PFSK-1 (cell line): Measurements from ENCODE around the gene APAF1.

Experiments used
- FOXP2 ChIP-seq: optimal IDR thresholded peaks from 2 replicates; pipeline ENCODE3; 2011; ENCODE audit warnings: borderline replicate concordance, control low read depth, inconsistent platforms; ENCODE audit not compliant: insufficient read depth; ENCODE audit errors: extremely low read length, extremely low read depth
- POLR2AphosphoS5 ChIP-seq: IDR thresholded peaks from 2 replicates; pipeline ENCODE4 v1.6.1; 2012; ENCODE audit warnings: low read depth, mild to moderate bottlenecking, control low read depth, low read length, moderate library complexity
- SIN3A ChIP-seq: IDR thresholded peaks from 2 replicates; pipeline ENCODE4 v1.6.1; 2012; ENCODE audit warnings: mild to moderate bottlenecking, low read length, moderate library complexity, borderline replicate concordance; ENCODE audit not compliant: insufficient read depth
- TAF1 ChIP-seq: IDR thresholded peaks from 2 replicates; pipeline ENCODE4 v1.6.1; 2012; ENCODE audit warnings: low read length, control low read depth, borderline replicate concordance; ENCODE audit not compliant: insufficient read depth
- TF ChIP-seq, protein P1 (sequence below), 2 experiments: IDR thresholded peaks; 2 replicates each; pipeline versions ENCODE4 v1.6.1 to v1.8.0; 2011 to 2012; ENCODE audit warnings: low read depth in 2 of 2, low read length in 2 of 2, control low read depth in 1 of 2, inconsistent platforms in 1 of 2, mild to moderate bottlenecking in 1 of 2, moderate library complexity in 1 of 2; ENCODE audit not compliant: insufficient read depth in 1 of 2

The APAF1 gene

GRCh38 chr12:98698603-98699463, 53.7 kb downstream of the APAF1 start:
- TF ChIP-seq FOXP2 (no peak), TAF1 (no peak), SIN3A (no peak), POLR2AphosphoS5 (no peak)
- TF ChIP-seq, protein P1, sequence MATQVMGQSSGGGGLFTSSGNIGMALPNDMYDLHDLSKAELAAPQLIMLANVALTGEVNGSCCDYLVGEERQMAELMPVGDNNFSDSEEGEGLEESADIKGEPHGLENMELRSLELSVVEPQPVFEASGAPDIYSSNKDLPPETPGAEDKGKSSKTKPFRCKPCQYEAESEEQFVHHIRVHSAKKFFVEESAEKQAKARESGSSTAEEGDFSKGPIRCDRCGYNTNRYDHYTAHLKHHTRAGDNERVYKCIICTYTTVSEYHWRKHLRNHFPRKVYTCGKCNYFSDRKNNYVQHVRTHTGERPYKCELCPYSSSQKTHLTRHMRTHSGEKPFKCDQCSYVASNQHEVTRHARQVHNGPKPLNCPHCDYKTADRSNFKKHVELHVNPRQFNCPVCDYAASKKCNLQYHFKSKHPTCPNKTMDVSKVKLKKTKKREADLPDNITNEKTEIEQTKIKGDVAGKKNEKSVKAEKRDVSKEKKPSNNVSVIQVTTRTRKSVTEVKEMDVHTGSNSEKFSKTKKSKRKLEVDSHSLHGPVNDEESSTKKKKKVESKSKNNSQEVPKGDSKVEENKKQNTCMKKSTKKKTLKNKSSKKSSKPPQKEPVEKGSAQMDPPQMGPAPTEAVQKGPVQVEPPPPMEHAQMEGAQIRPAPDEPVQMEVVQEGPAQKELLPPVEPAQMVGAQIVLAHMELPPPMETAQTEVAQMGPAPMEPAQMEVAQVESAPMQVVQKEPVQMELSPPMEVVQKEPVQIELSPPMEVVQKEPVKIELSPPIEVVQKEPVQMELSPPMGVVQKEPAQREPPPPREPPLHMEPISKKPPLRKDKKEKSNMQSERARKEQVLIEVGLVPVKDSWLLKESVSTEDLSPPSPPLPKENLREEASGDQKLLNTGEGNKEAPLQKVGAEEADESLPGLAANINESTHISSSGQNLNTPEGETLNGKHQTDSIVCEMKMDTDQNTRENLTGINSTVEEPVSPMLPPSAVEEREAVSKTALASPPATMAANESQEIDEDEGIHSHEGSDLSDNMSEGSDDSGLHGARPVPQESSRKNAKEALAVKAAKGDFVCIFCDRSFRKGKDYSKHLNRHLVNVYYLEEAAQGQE (IDR thresholded peaks at IDR 0.05; ENCODE audit: insufficient read depth in 1 of 2, low read depth in 2 of 2, low read length in 2 of 2) = no peak

- TF ChIP-seq, protein P1 (IDR thresholded peaks at IDR 0.05; ENCODE audit: insufficient read depth in 1 of 2, low read depth in 2 of 2, low read length in 2 of 2) = no peak
- no peak for TF ChIP-seq TAF1
Measured at GRCh38 chr12:98699586-98699985, 54.5 kb downstream of the APAF1 start.

- TF ChIP-seq, protein P1 (IDR thresholded peaks at IDR 0.05; ENCODE audit: insufficient read depth in 1 of 2, low read depth in 2 of 2, low read length in 2 of 2) = no peak
- TF ChIP-seq POLR2AphosphoS5 (no peak), TAF1 (no peak), FOXP2 (no peak), SIN3A (no peak)
Measured at GRCh38 chr12:98701166-98701565, 56.1 kb downstream of the APAF1 start.

- TF ChIP-seq, protein P1 (IDR thresholded peaks at IDR 0.05; ENCODE audit: insufficient read depth in 1 of 2, low read depth in 2 of 2, low read length in 2 of 2) = no peak
- TF ChIP-seq POLR2AphosphoS5 = no peak
- no peak for TF ChIP-seq FOXP2
- no peak for TF ChIP-seq SIN3A
- TF ChIP-seq TAF1 = no peak
Measured at GRCh38 chr12:98709022-98709421, 63.9 kb downstream of the APAF1 start.

DNA sequence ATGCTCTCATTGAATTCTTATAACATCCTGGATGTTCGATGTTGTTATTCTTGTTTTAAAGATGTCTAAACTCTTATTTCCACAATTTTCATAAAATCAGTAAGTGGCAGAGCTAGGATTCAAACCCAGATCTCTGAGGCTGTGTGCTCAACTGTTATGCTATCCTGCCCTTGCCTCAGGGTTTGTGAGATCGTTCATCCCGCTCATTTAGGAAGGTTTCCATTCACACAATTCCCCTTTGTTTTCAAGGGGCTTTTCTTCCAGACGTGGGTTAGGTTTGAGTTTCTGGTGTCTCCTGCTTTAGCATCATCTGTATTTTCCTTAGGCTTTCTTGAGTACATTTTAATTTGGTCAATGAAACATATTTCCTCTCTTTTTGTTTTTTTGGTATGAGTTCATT, 69.3 kb downstream of the APAF1 start:
- TF ChIP-seq, protein P1 (IDR thresholded peaks at IDR 0.05; ENCODE audit: insufficient read depth in 1 of 2, low read depth in 2 of 2, low read length in 2 of 2) = no peak
- TF ChIP-seq FOXP2 (no peak), POLR2AphosphoS5 (no peak), SIN3A (no peak), TAF1 (no peak)
